Endothelial cell of umbilical vein (primary cell): ENCODE data around the gene OTUD1. TPM values are rescaled to one million over a fixed set of nuclear protein-coding genes. Genes with fewer than 3 reads are reported as not detected.
A peak's percentile ranks its signal among the peaks of the same experiment; 100 is the strongest.

ENCODE experiments used
- BruUV-seq: library from RNA; stranded (reverse); fragments of 400-500 nt; replicated peaks from 2 replicates; lab custom pipeline; 2021; lab: Mats Ljungman, UMichigan
- CTCF ChIA-PET: fragments of 300-600, 350-600 bp; sonication (Branson Sonifier 250); formaldehyde crosslinking; loops from one replicate; lab custom pipeline; 2021; ENCODE audit warnings: antibody characterized with exemption, inconsistent platforms; lab: Charles Lee
- POLR2A ChIA-PET: fragments of 300-600, 350-600 bp; sonication (Branson Sonifier 250); formaldehyde crosslinking; loops from one replicate; lab custom pipeline; 2021; ENCODE audit warnings: antibody characterized with exemption, inconsistent platforms; lab: Charles Lee
- DNase-seq: peaks from one replicate; pipeline ENCODE4 v3.0.0-alpha.2; 2011; ENCODE audit warnings: low read depth, low spot score
- FAIRE-seq: peaks from 2 replicates; lab custom pipeline; 2011; peaks lifted over from hg19 to GRCh38; lab: Jason Lieb, UNC
- H2AFZ ChIP-seq: 2 replicates; pipeline ENCODE4 v1.6.0; 2012; ENCODE audit warnings: low read depth, low read length, control low read depth, inconsistent platforms
- H3K27ac ChIP-seq: 2 replicates; pipeline ENCODE4 v1.5.1; 2011; ENCODE audit warnings: low read depth, mild to moderate bottlenecking, control low read depth, low read length, moderate library complexity; ENCODE audit not compliant: insufficient read depth
- H3K27me3 ChIP-seq, 2 experiments: 2 replicates each; pipeline versions ENCODE4 v1.6.0 to v1.6.1; 2011; ENCODE audit warnings: low read length in 2 of 2, mixed read lengths in 1 of 2; ENCODE audit not compliant: control insufficient read depth in 2 of 2, insufficient read depth in 2 of 2
- H3K36me3 ChIP-seq, 2 experiments: 2 replicates in 1 of 2; 3 replicates in 1 of 2; pipeline ENCODE4 v1.5.1; 2011; ENCODE audit warnings: low read length in 2 of 2, mild to moderate bottlenecking in 1 of 2, moderate library complexity in 1 of 2; ENCODE audit not compliant: control insufficient read depth in 2 of 2, insufficient read depth in 2 of 2; ENCODE audit errors: extremely low read depth in 1 of 2
- H3K4me1 ChIP-seq: 3 replicates; pipeline ENCODE4 v1.5.1; 2011; ENCODE audit warnings: mild to moderate bottlenecking, low read length; ENCODE audit not compliant: control insufficient read depth, insufficient read depth; ENCODE audit errors: extremely low read depth
- H3K4me2 ChIP-seq: 2 replicates; pipeline ENCODE4 v1.6.1; 2011; ENCODE audit warnings: low read length, control low read depth, mixed read lengths; ENCODE audit not compliant: insufficient read depth
- H3K4me3 ChIP-seq, 3 experiments: fragments of 200-600 bp in 1 of 3; sonication (generic), shearing (Covaris generic) in 1 of 3; replicated peaks in 1 of 3; 2 replicates each; pipeline ENCODE4 v1.5.1; 2011 to 2016; ENCODE audit warnings: control low read depth in 3 of 3, low read length in 3 of 3, mild to moderate bottlenecking in 2 of 3, inconsistent platforms in 1 of 3, low read depth in 1 of 3, moderate library complexity in 1 of 3; ENCODE audit not compliant: insufficient read depth in 1 of 3
- H3K79me2 ChIP-seq: 2 replicates; pipeline ENCODE4 v1.6.0; 2012; ENCODE audit warnings: low read length, inconsistent platforms; ENCODE audit not compliant: control insufficient read depth, insufficient read depth
- H3K9ac ChIP-seq: replicated peaks from 2 replicates; pipeline ENCODE3; 2011; ENCODE audit warnings: low read length, control low read depth; ENCODE audit not compliant: insufficient read depth; ENCODE audit errors: extremely low read depth
- H3K9me1 ChIP-seq: replicated peaks from 3 replicates; pipeline ENCODE4 v1.6.0; 2011; ENCODE audit warnings: mild to moderate bottlenecking, low read length; ENCODE audit not compliant: control insufficient read depth, insufficient read depth; ENCODE audit errors: extremely low read depth
- H3K9me3 ChIP-seq: replicated peaks from 2 replicates; pipeline ENCODE4 v1.5.1; 2012; ENCODE audit warnings: low read length, inconsistent platforms; ENCODE audit not compliant: control insufficient read depth, insufficient read depth
- H4K20me1 ChIP-seq: replicated peaks from 2 replicates; pipeline ENCODE3; 2011; ENCODE audit warnings: mild to moderate bottlenecking, low read length; ENCODE audit not compliant: control insufficient read depth, insufficient read depth; ENCODE audit errors: extremely low read depth
- FOS ChIP-seq: IDR thresholded peaks from 2 replicates; pipeline ENCODE4 v1.6.1; 2011; ENCODE audit warnings: mild to moderate bottlenecking, low read length, moderate library complexity, borderline replicate concordance; ENCODE audit not compliant: insufficient read depth
- GATA2 ChIP-seq: IDR thresholded peaks from 2 replicates; pipeline ENCODE4 v1.7.0; 2011; ENCODE audit warnings: low read depth, mild to moderate bottlenecking, moderate library complexity, mixed read lengths, low read length; ENCODE audit not compliant: insufficient read length, insufficient read depth
- MYC ChIP-seq: IDR thresholded peaks from one replicate; pipeline ENCODE4 v1.6.1; 2011; ENCODE audit warnings: mild to moderate bottlenecking, low read depth, low read length
- POLR2AphosphoS5 ChIP-seq: IDR thresholded peaks from 2 replicates; pipeline ENCODE4 v1.6.1; 2012; ENCODE audit warnings: low read depth, mild to moderate bottlenecking, control low read depth, low read length, moderate library complexity; ENCODE audit not compliant: insufficient read depth
- dilution Hi-C: fragments of 300-500 bp; cut with MboI; formaldehyde crosslinking; loops from one replicate; pipeline ENCODE4 v1.15.0; 2019; ENCODE audit warnings: low sequenced_read_pairs; ENCODE audit not compliant: extremely low pct_ligation_motif_present
- intact Hi-C: fragments of 100-400 bp; cut with micrococcal nuclease; formaldehyde crosslinking; loops from one replicate; pipeline ENCODE4 v1.10.0; 2022
- microRNA counts: library from miRNA; unstranded; fragments of <30 nt; microRNA quantifications from one replicate; lab custom pipeline; 2016
- microRNA-seq: library from miRNA; unstranded; fragments of <30 nt; microRNA quantifications from one replicate; pipeline ENCODE4 v1.2.0, GENCODE V29; 2021; ENCODE audit warnings: borderline number of aligned reads, borderline replicate concordance
- polyA plus RNA-seq, 4 experiments: library from polyadenylated mRNA; depleted of rRNA in 3 of 4; stranded (reverse) in 3 of 4; unstranded in 1 of 4; fragments of >200 nt; gene quantifications; 2 replicates each; pipeline versions ENCODE4 v1.2.1 to v1.2.3, GENCODE V29; 2011 to 2012; ENCODE audit warnings: missing spikeins in 1 of 4
- small RNA-seq: library from RNA; depleted of rRNA; stranded (forward); fragments of <200 nt; gene quantifications from one replicate; pipeline ENCODE3, GENCODE V24; 2012; ENCODE audit warnings: low replicate concordance, low read depth; ENCODE audit not compliant: insufficient read depth, insufficient read length
- total RNA-seq: library from RNA; stranded (reverse); gene quantifications from 2 replicates; pipeline ENCODE4 v1.2.3, GENCODE V29; 2021

The OTUD1 gene
- total and polyA plus RNA-seq, 2 donors (not counting 3 experiments of a cell fraction or from before 2014, with no cell fraction given): 2.2 to 4.8 TPM

DNA sequence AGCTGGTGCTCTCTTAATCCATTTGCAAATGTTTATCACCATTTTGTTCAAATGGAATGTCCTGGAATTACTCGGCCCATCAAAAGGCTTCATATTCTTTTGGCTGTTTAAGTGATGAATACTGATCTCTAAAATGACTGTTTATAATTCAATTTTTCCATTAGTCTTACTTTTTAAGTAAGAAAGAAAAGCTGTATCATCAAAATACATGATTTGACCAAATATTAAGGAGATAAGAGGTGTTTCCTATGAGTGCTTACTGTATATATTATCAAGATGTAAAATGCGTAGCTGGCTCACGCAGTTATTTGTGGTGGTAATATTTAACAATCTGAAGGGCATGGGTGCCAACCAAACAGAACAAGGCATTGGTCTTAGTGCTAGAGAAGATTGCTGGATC is 51.2 kb downstream of the OTUD1 start:
- Histone ChIP-seq H2AFZ (no peak overlapping the region), H3K27me3 (no peaks in the 10 kb centered on the region), H3K9me1 (no peaks in the 10 kb centered on the region), H3K79me2 (no peaks in the 10 kb centered on the region), H3K4me3 (no peak overlapping the region), H3K27ac (no peak overlapping the region), H3K36me3 (no peaks in the 10 kb centered on the region), H3K4me1 (no peaks in the 10 kb centered on the region), H3K4me2 (no peak overlapping the region), H3K9ac (no peak overlapping the region), H3K9me3 (no peaks in the 10 kb centered on the region), H4K20me1 (no peaks in the 10 kb centered on the region)
- ChIA-PET POLR2A (no interaction called here), CTCF (no interaction called here)
- no TSS peak for BruUV-seq
- intact Hi-C loops: no loop called here
- DNase-seq (no peak), FAIRE-seq (no peak)
- no peak for TF ChIP-seq MYC
- TF ChIP-seq FOS: no peak
- TF ChIP-seq GATA2: no peak
- no peak for TF ChIP-seq POLR2AphosphoS5
- dilution Hi-C loops: no loop called here

MicroRNA genes within 50 kb of the gene (microRNA counts, 767-probe panel; counts per million panel counts)
- 723 counts per million, percentile 96 among the panel's probes with 10 or more counts for microRNA hsa-miR-1254 (lab: Ali Mortazavi, UCI)

Small RNA genes within 50 kb of the gene (microRNA-seq; reads per million reads assigned to microRNA genes)
- not detected for gene MIR1254-2

Small RNA genes within 50 kb of the gene (small RNA-seq; reads per million reads assigned to genes)
- gene MIR1254-2: not detected

Other genes starting within 250 kb of the OTUD1 start
- gene PTF1A, start 246.8 kb upstream of the OTUD1 start, total RNA-seq: not detected in 2 replicates
- gene PTF1A, start 246.8 kb upstream of the OTUD1 start, polyA plus RNA-seq: not detected in 2 replicates
- gene C10orf67, start 94.3 kb upstream of the OTUD1 start, total RNA-seq: not detected in 2 replicates
- not detected in 2 replicates for gene C10orf67, start 94.3 kb upstream of the OTUD1 start, polyA plus RNA-seq